Lower leg skin (tissue), 4 donors: ENCODE measurements around the gene DRD3. TPM values are rescaled to one million over a fixed set of nuclear protein-coding genes. Genes with fewer than 3 reads are reported as not detected.

ENCODE experiments used
- DNase-seq, 2 donors: peaks; one replicate each; pipeline ENCODE4 v3.0.0-alpha.2; 2019; ENCODE audit warnings: low spot score in 2 of 2
- H3K4me3 ChIP-seq: fragments of 200-600 bp; sonication (generic); 2 replicates; pipeline ENCODE4 v1.5.1; 2017; ENCODE audit warnings: mild to moderate bottlenecking, low read depth; ENCODE audit not compliant: poor library complexity, severe bottlenecking
- CTCF ChIP-seq, 3 donors: fragments of 450-650 bp; IDR thresholded peaks; one replicate each; pipeline ENCODE4 v1.5.1; 2016; ENCODE audit warnings: antibody characterized with exemption in 3 of 3, mild to moderate bottlenecking in 3 of 3, moderate library complexity in 2 of 3
- POLR2A ChIP-seq, 2 donors: fragments of 450-650 bp; IDR thresholded peaks; one replicate each; pipeline ENCODE4 v1.6.1; 2016 to 2017; ENCODE audit warnings: antibody characterized with exemption in 2 of 2, mild to moderate bottlenecking in 1 of 2, moderate library complexity in 1 of 2
- WGBS, 2 donors: methylation state at CpG; one replicate each; pipeline ENCODE4 v1.1.5; 2018; 5-methylcytosine and 5-hydroxymethylcytosine counted together
- intact Hi-C: fragments of 100-400 bp; cut with DNase I; formaldehyde crosslinking; loops from one replicate; pipeline ENCODE4 v1.15.0; 2023; ENCODE audit warnings: low total_unique reads
- total RNA-seq, 4 donors: library from RNA; depleted of rRNA; stranded (reverse); fragments of >200 nt; gene quantifications; one replicate each; pipeline ENCODE4 v1.1.0, GENCODE V29; 2016

DRD3 gene
- total RNA-seq, 4 donors from 2014 or later, result not detected

GRCh38 chr3:114144909-114145688, 33.8 kb downstream of the DRD3 start:
- H3K4me3 ChIP-seq, result no peak overlapping the region
- 38 to 46% methylated on average over 7 of the region's 7 CpGs for WGBS, 2 donors
- DNase-seq, result peak in 1 of 2 donors; percentile 37
- intact Hi-C loops, result no loop called here
- no peak for TF ChIP-seq CTCF (IDR thresholded peaks at IDR 0.05)
- no peak for TF ChIP-seq POLR2A (IDR thresholded peaks at IDR 0.05)

GRCh38 chr3:114143817-114144216, 35.0 kb downstream of the DRD3 start:
- DNase-seq, result no peak
- intact Hi-C loops, result no loop called here
- WGBS, 2 donors, result 88% methylated on average over 1 of the region's 1 CpG
- TF ChIP-seq CTCF (IDR thresholded peaks at IDR 0.05), result no peak
- TF ChIP-seq POLR2A (IDR thresholded peaks at IDR 0.05), result no peak
- H3K4me3 ChIP-seq, result no peak overlapping the region

GRCh38 chr3:114139836-114140235, 39.0 kb downstream of the DRD3 start:
- DNase-seq, result no peak
- WGBS, 2 donors, result 83 to 88% methylated on average over 3 of the region's 3 CpGs
- H3K4me3 ChIP-seq, result no peak overlapping the region
- TF ChIP-seq CTCF (IDR thresholded peaks at IDR 0.05) (no peak), POLR2A (IDR thresholded peaks at IDR 0.05) (no peak)
- intact Hi-C loops, result no loop called here

GRCh38 chr3:114133947-114134346, 44.9 kb downstream of the DRD3 start:
- WGBS, 2 donors, result 90 to 99% methylated on average over 3 of the region's 3 CpGs
- intact Hi-C loops, result no loop called here
- no peak for DNase-seq
- TF ChIP-seq CTCF (IDR thresholded peaks at IDR 0.05), result no peak
- no peak for TF ChIP-seq POLR2A (IDR thresholded peaks at IDR 0.05)
- no peak overlapping the region for H3K4me3 ChIP-seq

GRCh38 chr3:114132500-114132899, 46.4 kb downstream of the DRD3 start:
- DNase-seq, result no peak
- 97% methylated on average over 3 of the region's 3 CpGs for WGBS, 2 donors
- H3K4me3 ChIP-seq, result no peak overlapping the region
- intact Hi-C loops, result no loop called here
- TF ChIP-seq CTCF (IDR thresholded peaks at IDR 0.05), result no peak
- TF ChIP-seq POLR2A (IDR thresholded peaks at IDR 0.05), result no peak

- DNase-seq, result no peak
- no peak overlapping the region for H3K4me3 ChIP-seq
- 82 to 83% methylated on average over 8 of the region's 8 CpGs for WGBS, 2 donors
- intact Hi-C loops, result no loop called here
- TF ChIP-seq CTCF (IDR thresholded peaks at IDR 0.05) (no peak), POLR2A (IDR thresholded peaks at IDR 0.05) (no peak)
Measured at GRCh38 chr3:114128826-114129225, 50.0 kb downstream of the DRD3 start.
